Panc1 (cell line): ENCODE results near the gene CELF1. TPM values are rescaled to one million over a fixed set of nuclear protein-coding genes. Genes with fewer than 3 reads are reported as not detected.
A peak's percentile ranks its signal among the peaks of the same experiment; 100 is the strongest.

ENCODE experiments used
- ATAC-seq: fragments of 200-7000 bp; cut with Tn5 transposase; 2 replicates; pipeline ENCODE4 v1.9.1; 2020; ENCODE audit warnings: mild to moderate bottlenecking, moderate library complexity
- BruUV-seq: library from RNA; stranded (reverse); fragments of 400-500 nt; replicated peaks from 2 replicates; lab custom pipeline; 2021; lab: Mats Ljungman, UMichigan
- CTCF ChIA-PET: fragments of 300-600 bp; sonication (Branson Sonifier 250); formaldehyde crosslinking; loops from one replicate; lab custom pipeline; 2022; ENCODE audit warnings: antibody characterized with exemption; lab: Charles Lee
- POLR2A ChIA-PET: fragments of 300-600 bp; sonication (Branson Sonifier 250); formaldehyde crosslinking; loops from one replicate; lab custom pipeline; 2022; ENCODE audit warnings: antibody characterized with exemption; lab: Charles Lee
- DNase-seq: peaks from one replicate; pipeline ENCODE4 v3.0.0-alpha.2; 2010; ENCODE audit warnings: low read depth, low spot score
- H3K27ac ChIP-seq: 2 replicates; pipeline ENCODE4 v1.5.1; 2011; ENCODE audit warnings: mild to moderate bottlenecking, low read length, inconsistent platforms
- H3K27me3 ChIP-seq: fragments of 200-500 bp; sonication (Bioruptor generic); 2 replicates; pipeline ENCODE4 v1.6.0; 2014; ENCODE audit warnings: low read length, inconsistent platforms; ENCODE audit not compliant: control insufficient read depth, insufficient read depth
- H3K36me3 ChIP-seq: fragments of 200-500 bp; sonication (Bioruptor generic); 2 replicates; pipeline ENCODE4 v1.5.1; 2014; ENCODE audit warnings: inconsistent platforms, mild to moderate bottlenecking, low read length, moderate library complexity; ENCODE audit not compliant: control insufficient read depth, insufficient read depth
- H3K4me1 ChIP-seq: 2 replicates; pipeline ENCODE4 v1.5.1; 2011; ENCODE audit warnings: inconsistent platforms, mild to moderate bottlenecking, low read length, moderate library complexity; ENCODE audit not compliant: control insufficient read depth, insufficient read depth
- H3K4me3 ChIP-seq, 2 experiments: 2 replicates each; pipeline ENCODE4 v1.5.1; 2011 to 2012; ENCODE audit warnings: low read depth in 2 of 2, low read length in 2 of 2, mild to moderate bottlenecking in 2 of 2, inconsistent platforms in 1 of 2, moderate library complexity in 1 of 2
- H3K9me3 ChIP-seq: fragments of 200-500 bp; sonication (Bioruptor generic); 2 replicates; pipeline ENCODE4 v1.5.1; 2014; ENCODE audit warnings: low read depth, mild to moderate bottlenecking, inconsistent platforms, low read length, moderate library complexity; ENCODE audit not compliant: control insufficient read depth, insufficient read depth
- CTCF ChIP-seq: fragments of 450-650 bp; IDR thresholded peaks from 2 replicates; pipeline ENCODE4 v1.5.1; 2017; ENCODE audit warnings: mild to moderate bottlenecking
- POLR2AphosphoS5 ChIP-seq: IDR thresholded peaks from 2 replicates; pipeline ENCODE4 v1.6.1; 2012; ENCODE audit warnings: mild to moderate bottlenecking, low read depth, low read length, moderate library complexity
- REST ChIP-seq, 2 experiments: IDR thresholded peaks; 2 replicates each; pipeline ENCODE4 v1.6.1; 2011 to 2012; ENCODE audit warnings: low read depth in 2 of 2, control low read depth in 1 of 2, low read length in 1 of 2, mild to moderate bottlenecking in 1 of 2, moderate library complexity in 1 of 2; ENCODE audit not compliant: insufficient read depth in 1 of 2
- SIN3A ChIP-seq: IDR thresholded peaks from 2 replicates; pipeline ENCODE4 v1.6.1; 2012; ENCODE audit warnings: low read depth, mild to moderate bottlenecking, low read length, moderate library complexity, borderline replicate concordance; ENCODE audit not compliant: insufficient read depth
- TCF7L2 ChIP-seq: IDR thresholded peaks from 2 replicates; pipeline ENCODE4 v1.6.1; 2011; ENCODE audit warnings: mild to moderate bottlenecking, low read depth, low read length, inconsistent platforms
- in situ Hi-C: cut with HindIII; loops from 2 replicates; pipeline ENCODE4 v1.10.0; 2016; ENCODE audit warnings: low sequenced_read_pairs, low pct_unique_long_range_greater_than_20kb
- intact Hi-C: fragments of 100-400 bp; cut with micrococcal nuclease; formaldehyde crosslinking; loops from one replicate; pipeline ENCODE4 v1.10.0; 2022; ENCODE audit not compliant: unreplicated experiment
- total RNA-seq: library from RNA; stranded (reverse); gene quantifications from one replicate; pipeline ENCODE4 v1.2.1, GENCODE V29; 2021; ENCODE audit not compliant: unreplicated experiment

Gene CELF1
- total RNA-seq, 1 experiment from 2014 or later: 160 TPM

- POLR2A ChIA-PET: interaction anchor here (0.7 kb wide), 1 partner anchor 38 kb away, joined by 4 read pairs; no protein-coding TSS in a partner anchor
These were observed 14.0 kb downstream of the CELF1 start for GRCh38 chr11:47538741-47539565.

GRCh38 chr11:47536915-47537314 lies 16.0 kb downstream of the CELF1 start:
- Histone ChIP-seq H3K4me1 (peaks cover 31% of the 10 kb centered on the region), H3K4me3 (no peak overlapping the region), H3K9me3 (no peaks in the 10 kb centered on the region), H3K36me3 (no peaks in the 10 kb centered on the region), H3K27me3 (no peaks in the 10 kb centered on the region), H3K27ac (no peak overlapping the region)
- ChIA-PET POLR2A (interaction anchor here (0.6 kb wide), 1 partner anchor 91 kb away, joined by 4 read pairs; no protein-coding TSS in a partner anchor), CTCF (no interaction called here)
- no peak for DNase-seq
- intact Hi-C loops: no loop called here
- in situ Hi-C loops: no loop called here
- no peak for ATAC-seq
- no TSS peak for BruUV-seq
- TF ChIP-seq SIN3A (no peak), REST (IDR thresholded peaks at IDR 0.05; ENCODE audit: insufficient read depth in 1 of 2, low read depth in 2 of 2, low read length in 1 of 2) (no peak), CTCF (no peak), TCF7L2 (no peak)

More at GRCh38 chr11:47538741-47539565, 14.0 kb downstream of the CELF1 start:
- no peaks in the 10 kb centered on the region for H3K36me3 ChIP-seq
- no peak overlapping the region for H3K4me3 ChIP-seq
- ATAC-seq (no peak), DNase-seq (no peak)
- no peak overlapping the region for H3K27ac ChIP-seq
- no peaks in the 10 kb centered on the region for H3K27me3 ChIP-seq
- TSS peak; percentile 46 for BruUV-seq
- no peak for TF ChIP-seq SIN3A
- no peak for TF ChIP-seq TCF7L2
- no peak for TF ChIP-seq POLR2AphosphoS5
- no peak for TF ChIP-seq REST (IDR thresholded peaks at IDR 0.05; ENCODE audit: insufficient read depth in 1 of 2, low read depth in 2 of 2, low read length in 1 of 2)
- no peak for TF ChIP-seq CTCF
- in situ Hi-C loops: no loop called here
- intact Hi-C loops: no loop called here
- no peaks in the 10 kb centered on the region for H3K9me3 ChIP-seq
- peaks cover 20% of the 10 kb centered on the region for H3K4me1 ChIP-seq
- CTCF ChIA-PET: no interaction called here
